Suprapubic skin (tissue), 4 donors: Measurements from ENCODE around the gene TMEM114.

ENCODE experiments used
- CTCF ChIP-seq, 2 donors: fragments of 200-600 bp in 1 of 2; fragments of 450-650 bp in 1 of 2; sonication (generic) in 1 of 2; IDR thresholded peaks; one replicate each; pipeline ENCODE4 v1.5.1; 2016 to 2019; ENCODE audit warnings: antibody characterized with exemption in 2 of 2, mild to moderate bottlenecking in 1 of 2, moderate library complexity in 1 of 2
- EP300 ChIP-seq: sonication (generic); formaldehyde crosslinking; IDR thresholded peaks from one replicate; pipeline ENCODE4 v1.6.1; 2017; ENCODE audit warnings: antibody characterized with exemption
- POLR2A ChIP-seq, 2 donors: fragments of 450-650 bp; IDR thresholded peaks; one replicate each; pipeline ENCODE4 v1.6.1; 2017; ENCODE audit warnings: antibody characterized with exemption in 2 of 2, mild to moderate bottlenecking in 2 of 2, moderate library complexity in 2 of 2
- POLR2AphosphoS5 ChIP-seq, 3 donors: sonication (generic); formaldehyde crosslinking; IDR thresholded peaks; one replicate each; pipeline ENCODE4 v1.6.1; 2017; ENCODE audit warnings: antibody characterized with exemption in 3 of 3

DNA sequence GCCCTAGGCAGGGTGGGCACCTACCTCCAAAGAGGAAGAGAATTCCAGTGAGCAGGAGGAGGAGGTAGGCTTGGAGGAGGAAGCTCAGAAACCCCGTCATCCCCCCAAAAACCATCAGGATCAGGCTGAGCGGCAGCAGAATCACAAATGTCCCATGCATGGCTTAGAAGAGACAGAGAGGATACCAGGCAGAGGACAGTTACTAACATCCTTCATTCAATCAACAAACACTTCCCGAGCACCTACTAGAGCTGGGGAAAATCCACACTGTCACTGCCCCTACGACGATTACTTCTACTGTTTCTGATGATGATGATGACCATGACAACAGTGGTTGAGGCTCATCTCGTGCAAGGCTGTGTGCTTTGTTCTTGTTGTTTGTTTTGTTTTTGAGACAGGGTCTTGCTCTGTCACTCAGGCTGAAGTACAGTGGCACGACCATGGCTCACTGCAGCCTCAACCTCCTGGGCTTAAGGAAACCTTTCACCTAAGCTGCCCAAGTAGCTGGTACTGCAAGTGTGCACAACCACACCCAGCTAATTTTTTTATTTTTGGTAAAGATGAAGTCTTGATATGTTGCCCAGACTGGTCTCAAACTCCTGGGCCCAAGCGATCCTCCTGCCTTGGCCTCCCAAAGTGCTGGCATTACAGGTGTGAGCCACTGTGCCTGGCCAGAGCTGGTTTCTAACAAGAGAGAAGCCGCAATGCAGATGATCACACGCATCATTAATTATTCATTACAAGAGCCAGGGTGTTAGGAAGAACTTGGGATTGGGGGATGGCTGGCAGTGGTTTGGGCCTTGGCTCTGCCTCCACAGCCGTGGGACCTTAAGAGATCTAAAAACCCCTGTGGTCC, 18.0 kb downstream of the TMEM114 start:
- TF ChIP-seq CTCF (IDR thresholded peaks at IDR 0.05) (no peak), POLR2A (IDR thresholded peaks at IDR 0.05) (no peak), POLR2AphosphoS5 (IDR thresholded peaks at IDR 0.05) (no peak), EP300 (no peak)
